Kidney tubule cell (primary cell): ENCODE measurements around the gene MANSC4.
A peak's percentile ranks its signal among the peaks of the same experiment; 100 is the strongest.

Source experiments
- DNase-seq: peaks from one replicate; pipeline ENCODE4 v3.0.0-alpha.2; 2018; ENCODE audit warnings: low spot score

The MANSC4 gene

GRCh38 chr12:27779920-27780611, at the start of gene MANSC4, which contains the start of gene KLHL42:
Gene MANSC4 (minus strand): TSS chr12:27780236. CDS start chr12:27771276, 8,960 bp downstream.
Gene KLHL42 (plus strand): TSS chr12:27780233. CDS start chr12:27780331, 98 bp downstream.
- DNase-seq = peak; percentile 77

DNA sequence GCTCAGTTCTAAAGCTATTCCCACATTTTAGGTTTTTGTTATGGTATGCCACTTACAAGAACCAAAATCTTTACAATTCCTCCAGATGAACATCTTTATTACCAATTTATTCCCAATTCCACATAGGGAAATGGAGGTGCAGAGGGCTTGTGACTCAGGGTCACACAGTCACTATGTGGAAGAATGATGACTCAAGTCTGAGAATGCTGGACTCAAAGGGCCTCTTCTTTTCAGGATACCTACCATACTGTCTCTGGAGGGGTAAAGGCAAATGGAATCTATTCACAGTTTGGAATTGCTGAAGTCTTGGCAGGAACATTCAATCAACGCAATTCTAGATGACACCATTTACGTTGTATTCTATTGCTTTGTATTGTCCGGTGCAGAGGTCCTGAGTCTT, 48.2 kb upstream of the MANSC4 start:
- DNase-seq = peak; percentile 70

- peak; percentile 42 for DNase-seq
Measured at GRCh38 chr12:27826076-27826475, 46.0 kb upstream of the MANSC4 start.

- DNase-seq = no peak
Measured at GRCh38 chr12:27824126-27824842, 44.2 kb upstream of the MANSC4 start.

DNA sequence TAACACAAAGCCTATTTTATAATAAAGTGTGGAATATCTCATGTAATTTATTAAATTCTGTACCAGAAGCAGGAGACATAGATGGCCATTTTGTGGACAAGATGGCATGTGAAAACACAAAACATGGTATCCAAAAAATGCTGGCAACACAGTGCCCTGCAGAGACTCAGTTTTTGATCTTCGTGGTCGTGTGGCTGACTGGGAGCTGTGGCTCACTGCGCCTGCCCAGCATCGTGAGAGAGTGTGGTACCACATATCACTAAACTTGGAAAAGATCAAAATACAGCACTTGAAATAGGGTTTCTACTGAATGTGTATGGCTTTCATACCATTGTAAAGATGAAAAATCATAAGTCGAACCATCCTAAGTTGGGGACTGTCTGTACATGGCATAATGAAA, 43.0 kb upstream of the MANSC4 start:
- no peak for DNase-seq

- peak; percentile 91 for DNase-seq
Measured at GRCh38 chr12:27822076-27822712, 42.2 kb upstream of the MANSC4 start.

DNA sequence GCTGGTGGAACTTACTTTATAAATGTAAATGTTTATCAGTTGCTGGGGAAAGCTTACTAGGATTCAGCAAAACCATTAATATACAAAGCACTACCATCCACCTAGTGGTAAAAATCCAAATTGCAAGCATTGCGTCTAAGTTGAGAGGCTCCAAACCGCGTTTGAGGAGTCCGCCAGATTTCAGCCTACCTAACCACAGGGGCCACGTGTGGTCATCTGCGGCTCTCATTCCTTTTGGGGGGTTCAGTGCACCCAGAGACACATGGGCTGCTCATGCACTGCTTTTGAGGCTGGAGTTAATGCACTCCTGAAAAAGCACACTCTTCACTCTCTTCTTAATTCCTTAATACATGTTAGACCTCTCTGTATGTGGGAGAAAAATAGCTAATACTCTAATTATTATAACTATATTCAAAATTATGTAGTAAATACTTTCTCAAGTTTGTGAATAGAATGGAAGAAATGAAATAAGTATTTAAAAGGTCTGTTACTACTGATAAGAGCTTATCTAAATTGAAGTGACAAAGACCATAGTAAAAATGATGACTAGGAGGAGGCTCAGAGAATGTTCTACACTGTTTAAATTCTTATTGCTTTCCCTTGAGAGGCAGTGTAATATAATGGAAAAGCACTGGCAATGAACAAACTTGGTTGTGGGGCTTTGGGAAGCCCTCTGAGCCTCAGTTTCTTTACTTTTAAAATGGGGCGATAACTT, 41.4 kb upstream of the MANSC4 start:
- peak; percentile 79 for DNase-seq

DNA sequence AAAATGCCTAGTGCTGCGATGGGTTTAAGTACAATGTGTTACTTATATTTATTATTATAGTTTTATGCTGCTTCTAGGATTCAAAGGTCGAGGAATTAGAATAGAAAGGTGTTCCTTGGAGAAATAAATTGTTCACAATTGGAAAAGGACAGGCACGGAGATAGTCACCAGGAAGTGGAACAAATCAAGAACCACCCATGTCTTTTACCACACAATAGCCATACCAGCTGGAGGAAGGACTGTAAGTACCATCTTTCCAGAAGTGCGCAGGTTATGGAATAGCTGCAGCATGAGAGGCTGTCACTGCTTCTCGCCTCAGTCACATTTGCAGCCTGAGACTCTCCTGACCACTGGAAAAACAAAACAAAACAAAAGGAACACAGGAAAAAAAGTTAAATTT, 40.5 kb upstream of the MANSC4 start:
- DNase-seq = no peak

DNA sequence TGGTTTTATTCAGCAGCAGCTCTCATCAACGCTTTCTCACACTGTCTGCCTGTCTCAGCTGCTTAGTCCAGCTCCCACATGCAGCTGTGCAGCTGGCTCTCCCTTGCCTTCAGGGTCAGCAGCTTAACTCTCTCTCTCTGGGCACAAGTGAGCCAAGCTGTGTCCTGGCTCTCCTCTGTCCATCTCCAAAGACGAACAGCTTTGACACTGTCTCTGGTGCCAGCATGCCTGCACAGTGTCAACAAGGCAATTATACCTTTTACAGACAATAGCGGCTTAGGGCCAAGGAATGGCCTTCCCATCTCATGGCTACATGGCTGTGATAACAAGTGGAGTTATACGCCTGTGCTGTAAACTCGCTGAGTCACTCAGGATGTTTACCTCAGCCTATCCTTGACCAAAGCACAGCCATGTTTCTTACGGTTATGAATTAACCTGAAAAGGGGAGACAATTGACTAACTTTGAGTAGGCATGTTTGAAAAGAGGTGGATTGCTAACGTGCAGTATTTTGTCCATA, 38.4 kb upstream of the MANSC4 start:
- peak; percentile 17 for DNase-seq

GRCh38 chr12:27817766-27818165, 37.7 kb upstream of the MANSC4 start:
- no peak for DNase-seq

GRCh38 chr12:27814851-27815591, 35.0 kb upstream of the MANSC4 start:
- DNase-seq = no peak

- peak; percentile 41 for DNase-seq
Measured at GRCh38 chr12:27814411-27814810, 34.4 kb upstream of the MANSC4 start.

GRCh38 chr12:27812502-27812901, 32.5 kb upstream of the MANSC4 start:
- no peak for DNase-seq

DNA sequence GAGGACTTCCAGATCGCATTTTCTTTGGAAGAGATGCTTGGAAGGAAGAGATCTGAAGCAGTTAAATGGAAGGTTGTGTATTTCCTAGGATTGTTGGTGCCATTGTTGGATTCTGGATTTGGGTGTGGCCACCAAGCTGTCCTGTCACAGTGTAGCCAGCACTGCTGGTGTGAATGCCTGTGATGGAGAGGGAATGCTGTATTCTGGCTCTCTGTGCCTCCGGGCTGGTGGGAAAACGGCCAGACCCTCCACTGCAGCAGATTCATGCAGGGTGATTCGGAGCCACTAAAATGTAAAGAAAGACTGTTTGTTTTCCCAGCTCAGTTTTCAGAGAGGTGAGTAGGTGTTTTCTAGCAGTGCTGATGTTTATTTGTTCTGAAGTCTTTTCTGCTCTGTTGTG, 30.7 kb upstream of the MANSC4 start:
- no peak for DNase-seq

GRCh38 chr12:27808841-27809240, 28.8 kb upstream of the MANSC4 start:
- no peak for DNase-seq

DNA sequence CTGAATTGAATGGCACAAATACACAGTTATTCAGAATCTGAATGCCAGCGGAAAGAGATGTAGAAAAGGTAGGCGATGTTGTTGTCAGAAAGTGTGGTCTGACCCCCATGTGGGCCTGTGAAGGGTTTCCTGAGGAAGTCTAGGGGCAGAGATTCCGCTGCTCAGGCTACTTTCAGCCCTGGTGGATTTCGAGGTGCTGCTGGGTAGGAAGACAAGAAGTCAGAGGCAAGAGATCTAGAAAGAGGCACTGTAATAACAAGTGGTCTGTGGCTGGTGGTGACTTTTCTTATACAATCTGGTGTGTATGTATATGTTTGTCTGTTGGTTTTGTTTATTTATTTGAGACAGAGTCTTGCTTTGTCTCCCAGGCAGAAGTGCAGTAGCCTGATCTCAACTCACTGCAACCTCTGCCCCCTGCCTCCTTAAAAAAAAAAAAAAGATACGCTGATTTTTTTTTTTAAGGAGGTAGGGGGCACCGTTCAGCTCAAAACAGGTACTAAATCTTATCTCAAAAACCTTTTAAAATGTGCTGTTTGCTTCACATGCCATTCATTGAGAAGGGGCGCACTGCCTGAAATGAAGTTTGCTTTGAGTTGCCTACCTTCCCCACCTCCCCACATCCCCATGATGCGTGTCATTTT, 27.1 kb upstream of the MANSC4 start:
- DNase-seq = no peak

GRCh38 chr12:27806259-27806658, 26.2 kb upstream of the MANSC4 start:
- no peak for DNase-seq

GRCh38 chr12:27805238-27805637, 25.2 kb upstream of the MANSC4 start:
- DNase-seq = no peak

DNA sequence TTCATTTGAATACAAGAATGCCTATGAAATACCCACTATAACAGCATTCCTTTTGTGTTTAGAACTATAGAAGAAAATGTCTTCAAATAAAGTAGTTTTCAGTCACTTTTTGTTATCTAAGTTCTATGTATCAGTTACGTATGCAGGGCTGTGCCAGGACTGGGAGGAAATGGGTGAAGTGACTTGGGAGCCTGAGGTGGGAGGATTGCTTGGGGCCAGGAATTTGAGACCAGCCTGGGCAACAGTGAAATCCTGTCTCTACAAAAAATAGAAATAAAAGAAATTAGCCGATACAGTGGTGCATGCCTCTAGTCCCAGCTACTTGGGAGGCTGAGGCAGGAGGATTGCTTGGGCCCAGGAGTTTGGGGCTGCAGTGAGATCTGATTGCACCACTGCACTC, 22.9 kb upstream of the MANSC4 start:
- no peak for DNase-seq

GRCh38 chr12:27802511-27802910, 22.5 kb upstream of the MANSC4 start:
- DNase-seq = no peak

GRCh38 chr12:27801630-27802029, 21.6 kb upstream of the MANSC4 start:
- no peak for DNase-seq
